ENCODE measurements around the gene SMIM22. TPM values are rescaled to one million over a fixed set of nuclear protein-coding genes. Genes with fewer than 3 reads are reported as not detected.

Gene SMIM22
- total RNA-seq, 1 donor from 2014 or later = not detected

GRCh38 chr16:4796982-4797804, 2.0 kb downstream of the SMIM22 start:
- peaks cover 13% of the 10 kb centered on the region for H3K36me3 Mint-ChIP-seq (ENCODE audit: low read depth, unreplicated experiment)
- H3K27me3 Mint-ChIP-seq (ENCODE audit: unreplicated experiment) = no peaks in the 10 kb centered on the region
- peaks cover 10% of the 10 kb centered on the region for H3K4me1 Mint-ChIP-seq (ENCODE audit: unreplicated experiment)
- TF ChIP-seq CTCF (IDR thresholded peaks at IDR 0.05; ENCODE audit: unreplicated experiment) = no peak
- no peaks in the 10 kb centered on the region for H3K9me3 Mint-ChIP-seq (ENCODE audit: unreplicated experiment)
- no peak overlapping the region for H3K27ac Mint-ChIP-seq (ENCODE audit: unreplicated experiment)
- H3K4me3 Mint-ChIP-seq (ENCODE audit: unreplicated experiment) = no peak overlapping the region
- DNase-seq (ENCODE audit: low spot score) = no peak

GRCh38 chr16:4797805-4798252, 2.7 kb downstream of the SMIM22 start:
- no peak for DNase-seq (ENCODE audit: low spot score)
- Mint-ChIP-seq H3K9me3 (ENCODE audit: unreplicated experiment) (no peaks in the 10 kb centered on the region), H3K27me3 (ENCODE audit: unreplicated experiment) (no peaks in the 10 kb centered on the region), H3K4me1 (ENCODE audit: unreplicated experiment) (peaks cover 10% of the 10 kb centered on the region), H3K4me3 (ENCODE audit: unreplicated experiment) (no peak overlapping the region), H3K27ac (ENCODE audit: unreplicated experiment) (no peak overlapping the region), H3K36me3 (ENCODE audit: low read depth, unreplicated experiment) (peaks cover 13% of the 10 kb centered on the region)
- TF ChIP-seq CTCF (IDR thresholded peaks at IDR 0.05; ENCODE audit: unreplicated experiment) = no peak

- Mint-ChIP-seq H3K4me1 (ENCODE audit: unreplicated experiment) (peaks cover 10% of the 10 kb centered on the region), H3K27me3 (ENCODE audit: unreplicated experiment) (peaks cover 2% of the 10 kb centered on the region), H3K9me3 (ENCODE audit: unreplicated experiment) (no peaks in the 10 kb centered on the region), H3K27ac (ENCODE audit: unreplicated experiment) (no peak overlapping the region), H3K4me3 (ENCODE audit: unreplicated experiment) (no peak overlapping the region), H3K36me3 (ENCODE audit: low read depth, unreplicated experiment) (peaks cover 13% of the 10 kb centered on the region)
- DNase-seq (ENCODE audit: low spot score) = no peak
- TF ChIP-seq CTCF (IDR thresholded peaks at IDR 0.05; ENCODE audit: unreplicated experiment) = no peak
Measured at GRCh38 chr16:4798456-4798855, 3.3 kb downstream of the SMIM22 start.

- Mint-ChIP-seq H3K4me3 (ENCODE audit: unreplicated experiment) (peak overlapping the region; percentile 62), H3K9me3 (ENCODE audit: unreplicated experiment) (no peaks in the 10 kb centered on the region), H3K27me3 (ENCODE audit: unreplicated experiment) (peaks cover 2% of the 10 kb centered on the region), H3K36me3 (ENCODE audit: low read depth, unreplicated experiment) (peaks cover 13% of the 10 kb centered on the region), H3K4me1 (ENCODE audit: unreplicated experiment) (peaks cover 10% of the 10 kb centered on the region), H3K27ac (ENCODE audit: unreplicated experiment) (no peak overlapping the region)
- DNase-seq (ENCODE audit: low spot score) = no peak
- TF ChIP-seq CTCF (IDR thresholded peaks at IDR 0.05; ENCODE audit: unreplicated experiment) = no peak
Measured at GRCh38 chr16:4799171-4799855, 4.1 kb downstream of the SMIM22 start.

Measured in endothelial cell (in vitro differentiated cells).